Activated T-helper 17 cell treated with anti-CD3 and anti-CD28 coated beads, Interleukin-2, amount 50 U/mL, for 72 hours (primary cell): Measurements from ENCODE around the gene ADARB1. TPM values are rescaled to one million over a fixed set of nuclear protein-coding genes. Genes with fewer than 3 reads are reported as not detected.

Experiments used
- ATAC-seq: fragments of 150-1000 bp; cut with Tn5 transposase; replicated peaks from 2 replicates; pipeline ENCODE4 v1.10.0; 2021; ENCODE audit warnings: mild to moderate bottlenecking, moderate library complexity
- H3K27ac Mint-ChIP-seq: one replicate; pipeline ENCODE4 v1.8.0; 2022; ENCODE audit warnings: mixed read lengths
- H3K27me3 Mint-ChIP-seq: one replicate; pipeline ENCODE4 v1.8.0; 2022; ENCODE audit warnings: mixed read lengths
- H3K36me3 Mint-ChIP-seq: one replicate; pipeline ENCODE4 v1.8.0; 2022; ENCODE audit warnings: low read depth, mild to moderate bottlenecking, mixed read lengths
- H3K4me1 Mint-ChIP-seq: one replicate; pipeline ENCODE4 v1.8.0; 2022; ENCODE audit warnings: mixed read lengths
- H3K4me3 Mint-ChIP-seq: one replicate; pipeline ENCODE4 v1.8.0; 2022; ENCODE audit warnings: mild to moderate bottlenecking, mixed read lengths
- H3K9me3 Mint-ChIP-seq: one replicate; pipeline ENCODE4 v1.8.0; 2022; ENCODE audit warnings: mixed read lengths
- total RNA-seq, 2 donors: library from RNA; stranded (reverse); gene quantifications; one replicate each; pipeline ENCODE4 v1.2.3, GENCODE V29; 2022

The ADARB1 gene
- total RNA-seq, 2 donors from 2014 or later, result 22.7 to 32.0 TPM

DNA sequence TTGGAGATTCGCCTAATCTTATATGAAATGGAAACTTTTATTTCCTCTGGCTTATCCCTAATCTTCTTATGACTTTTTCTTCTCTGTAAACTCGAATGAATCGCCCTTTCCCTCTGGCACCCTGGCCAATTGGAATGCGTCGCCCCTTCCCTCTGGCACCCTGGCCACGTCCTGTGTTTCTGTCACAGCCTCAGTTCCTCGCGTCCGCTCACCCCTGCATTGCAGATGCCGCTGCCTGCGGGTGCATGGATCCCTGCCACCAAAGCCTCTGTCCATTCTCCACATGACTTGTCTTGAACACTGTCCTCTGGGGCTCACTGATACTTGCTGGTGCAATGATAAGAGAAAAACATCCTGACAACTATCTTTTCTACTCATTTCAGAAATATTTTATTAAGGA, 104.6 kb downstream of the ADARB1 start:
- Mint-ChIP-seq H3K36me3 (peaks cover 54% of the 10 kb centered on the region), H3K27ac (no peak overlapping the region), H3K9me3 (no peaks in the 10 kb centered on the region), H3K4me3 (no peak overlapping the region), H3K27me3 (no peaks in the 10 kb centered on the region), H3K4me1 (no peaks in the 10 kb centered on the region)
- ATAC-seq, result no peak

DNA sequence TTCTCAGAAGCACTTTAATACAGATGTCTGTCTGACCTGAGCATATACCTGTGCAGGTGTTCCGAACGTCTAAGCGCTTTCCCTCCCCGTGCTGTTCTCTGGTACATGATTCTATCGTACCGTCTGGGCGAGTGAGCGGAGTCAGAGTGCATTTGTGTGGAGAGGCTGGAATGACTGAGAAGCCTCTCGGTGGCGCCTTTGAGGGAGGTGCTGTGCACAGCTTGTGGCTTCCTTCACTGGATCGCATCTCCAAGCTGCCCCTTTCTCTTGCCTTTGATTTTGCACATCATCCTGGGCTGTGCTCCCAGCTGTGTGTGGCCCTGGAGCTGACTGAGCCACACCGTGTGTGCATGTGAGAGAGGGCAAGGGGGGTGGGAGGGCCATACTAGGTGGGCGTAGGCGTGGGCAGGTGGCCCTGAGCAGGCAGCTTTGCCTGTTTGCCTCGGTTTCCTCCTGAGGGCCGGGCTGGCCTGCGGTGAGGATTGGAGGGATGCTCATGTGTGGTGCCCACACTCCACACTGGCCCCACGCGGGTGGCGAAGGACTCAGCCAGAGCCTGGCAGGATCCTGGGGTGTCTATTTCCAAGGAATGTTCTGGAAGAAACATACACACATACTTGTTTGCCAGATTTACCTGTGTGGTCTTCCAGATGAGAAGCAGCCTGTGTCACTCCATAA, 105.3 kb downstream of the ADARB1 start:
- no peak overlapping the region for H3K4me3 Mint-ChIP-seq
- H3K9me3 Mint-ChIP-seq, result no peaks in the 10 kb centered on the region
- H3K36me3 Mint-ChIP-seq, result peaks cover 57% of the 10 kb centered on the region
- no peaks in the 10 kb centered on the region for H3K27me3 Mint-ChIP-seq
- ATAC-seq, result no peak
- no peak overlapping the region for H3K27ac Mint-ChIP-seq
- H3K4me1 Mint-ChIP-seq, result no peaks in the 10 kb centered on the region

DNA sequence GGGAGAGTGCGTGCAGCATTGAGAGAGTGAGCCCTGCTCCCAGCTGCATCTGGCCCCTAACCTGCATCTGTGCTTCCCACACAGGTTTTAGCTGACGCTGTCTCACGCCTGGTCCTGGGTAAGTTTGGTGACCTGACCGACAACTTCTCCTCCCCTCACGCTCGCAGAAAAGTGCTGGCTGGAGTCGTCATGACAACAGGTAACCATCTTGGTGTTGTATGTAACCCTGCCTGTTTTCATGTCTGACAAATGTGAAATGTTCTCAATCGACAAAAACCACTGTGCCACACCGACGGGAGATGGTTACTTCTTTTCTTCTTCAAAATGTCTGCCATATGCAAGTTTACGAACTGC, 105.8 kb downstream of the ADARB1 start:
- ATAC-seq, result no peak
- Mint-ChIP-seq H3K4me3 (no peak overlapping the region), H3K4me1 (no peaks in the 10 kb centered on the region), H3K9me3 (no peaks in the 10 kb centered on the region), H3K36me3 (peaks cover 62% of the 10 kb centered on the region), H3K27me3 (no peaks in the 10 kb centered on the region), H3K27ac (no peak overlapping the region)

DNA sequence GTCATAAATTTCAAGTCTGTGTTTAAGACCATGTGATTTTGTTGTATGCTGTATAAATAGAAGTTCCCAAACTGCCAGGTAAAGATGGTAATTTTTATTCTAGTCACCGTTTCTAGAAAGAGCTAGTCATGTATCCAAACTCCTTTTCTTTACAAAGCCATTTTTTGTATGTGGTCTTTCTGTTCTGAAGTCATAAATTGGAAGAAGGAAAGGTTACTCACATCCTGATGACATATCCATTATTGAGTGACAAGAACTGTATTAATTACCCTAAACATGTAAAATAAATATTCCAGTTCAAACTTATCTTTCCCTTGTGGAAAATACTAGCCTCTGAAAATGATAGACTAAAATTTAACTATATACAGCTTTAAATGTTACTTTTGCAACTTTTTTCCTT, 108.6 kb downstream of the ADARB1 start:
- no peak for ATAC-seq
- no peaks in the 10 kb centered on the region for H3K27me3 Mint-ChIP-seq
- H3K4me1 Mint-ChIP-seq, result no peaks in the 10 kb centered on the region
- no peak overlapping the region for H3K4me3 Mint-ChIP-seq
- H3K27ac Mint-ChIP-seq, result no peak overlapping the region
- H3K36me3 Mint-ChIP-seq, result peaks cover 71% of the 10 kb centered on the region
- H3K9me3 Mint-ChIP-seq, result peaks cover 9% of the 10 kb centered on the region

DNA sequence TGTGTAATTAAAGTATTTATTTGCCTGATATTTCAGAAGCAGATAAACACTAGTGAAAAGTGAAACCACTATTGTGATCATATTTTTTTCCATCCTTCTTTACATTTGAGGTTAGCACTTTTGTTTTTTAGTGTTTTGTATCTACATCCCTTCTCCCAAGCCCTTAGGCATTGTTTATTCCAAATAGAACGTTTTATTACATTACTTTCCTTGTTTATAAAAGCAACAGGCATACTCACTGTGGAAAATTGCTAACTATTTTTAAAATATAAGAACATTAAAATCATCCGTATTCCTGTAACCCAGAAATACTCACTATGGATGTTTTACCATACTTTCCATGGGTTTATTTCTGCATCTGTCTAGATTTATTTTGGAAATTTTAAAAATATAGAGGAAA, 109.5 kb downstream of the ADARB1 start:
- Mint-ChIP-seq H3K4me3 (no peak overlapping the region), H3K36me3 (peaks cover 78% of the 10 kb centered on the region)
- ATAC-seq, result no peak

DNA sequence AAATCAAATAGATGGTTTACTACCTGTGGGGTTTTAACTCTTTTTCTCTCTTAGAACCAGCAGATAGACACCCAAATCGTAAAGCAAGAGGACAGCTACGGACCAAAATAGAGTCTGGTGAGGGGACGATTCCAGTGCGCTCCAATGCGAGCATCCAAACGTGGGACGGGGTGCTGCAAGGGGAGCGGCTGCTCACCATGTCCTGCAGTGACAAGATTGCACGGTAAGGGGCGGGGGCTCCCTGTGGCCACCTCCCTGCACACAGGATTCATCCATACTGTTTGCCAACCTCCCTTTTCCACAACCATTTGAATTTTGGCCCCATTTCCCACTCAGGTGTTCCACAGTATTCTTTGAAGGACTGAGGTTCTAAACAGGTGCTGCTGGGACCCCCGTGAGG, 110.5 kb downstream of the ADARB1 start:
- peaks cover 82% of the 10 kb centered on the region for H3K36me3 Mint-ChIP-seq
- H3K9me3 Mint-ChIP-seq, result peaks cover 15% of the 10 kb centered on the region
- ATAC-seq, result no peak
- no peak overlapping the region for H3K4me3 Mint-ChIP-seq
- no peaks in the 10 kb centered on the region for H3K27me3 Mint-ChIP-seq
- H3K27ac Mint-ChIP-seq, result no peak overlapping the region
- H3K4me1 Mint-ChIP-seq, result no peaks in the 10 kb centered on the region

More for the DNA sequence above, 109.5 kb downstream of the ADARB1 start:
- Mint-ChIP-seq H3K9me3 (peaks cover 13% of the 10 kb centered on the region), H3K4me1 (no peaks in the 10 kb centered on the region), H3K27me3 (no peaks in the 10 kb centered on the region), H3K27ac (no peak overlapping the region)

DNA sequence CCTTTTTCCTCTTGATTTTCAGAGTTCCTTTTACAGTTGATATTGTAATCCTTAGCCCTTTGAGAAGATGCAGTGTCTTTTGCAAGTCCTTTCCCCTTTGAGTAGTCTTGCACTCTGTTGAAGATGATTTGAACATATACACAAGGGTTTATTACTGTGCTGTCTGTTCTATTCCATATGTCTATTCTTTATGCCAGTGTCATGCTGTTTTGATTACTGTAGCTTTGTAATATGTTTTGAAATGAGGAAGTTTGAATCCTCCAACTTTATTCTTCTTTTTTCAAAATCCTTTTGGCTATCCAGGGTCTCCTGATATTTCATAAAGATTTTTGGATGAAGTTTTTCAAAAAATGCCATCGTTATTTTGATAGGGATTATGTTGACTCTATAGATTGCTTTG, 112.3 kb downstream of the ADARB1 start:
- Mint-ChIP-seq H3K4me3 (no peak overlapping the region), H3K9me3 (peaks cover 18% of the 10 kb centered on the region), H3K36me3 (peaks cover 90% of the 10 kb centered on the region), H3K27me3 (no peaks in the 10 kb centered on the region), H3K4me1 (no peaks in the 10 kb centered on the region), H3K27ac (no peak overlapping the region)
- no peak for ATAC-seq

DNA sequence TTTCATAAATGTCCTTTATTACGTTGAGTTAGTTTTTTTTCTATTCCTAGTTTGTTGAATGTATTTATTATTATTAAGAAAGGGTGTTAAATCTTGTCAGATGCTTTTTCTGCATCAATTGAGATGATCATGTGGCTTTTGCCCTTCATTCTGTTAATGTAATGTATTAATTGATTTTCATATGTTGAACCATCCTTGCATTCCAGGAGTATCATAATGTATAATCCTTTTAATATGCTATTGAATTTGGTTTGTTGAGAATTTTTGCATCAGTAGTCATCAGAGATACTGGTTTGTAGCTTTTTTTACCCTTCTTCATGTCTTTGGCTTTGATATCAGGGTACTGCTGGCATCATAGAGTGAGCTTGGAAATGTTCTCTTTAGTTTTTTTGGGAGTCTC, 113.3 kb downstream of the ADARB1 start:
- H3K36me3 Mint-ChIP-seq, result peaks cover 92% of the 10 kb centered on the region
- H3K9me3 Mint-ChIP-seq, result peaks cover 18% of the 10 kb centered on the region
- ATAC-seq, result no peak

DNA sequence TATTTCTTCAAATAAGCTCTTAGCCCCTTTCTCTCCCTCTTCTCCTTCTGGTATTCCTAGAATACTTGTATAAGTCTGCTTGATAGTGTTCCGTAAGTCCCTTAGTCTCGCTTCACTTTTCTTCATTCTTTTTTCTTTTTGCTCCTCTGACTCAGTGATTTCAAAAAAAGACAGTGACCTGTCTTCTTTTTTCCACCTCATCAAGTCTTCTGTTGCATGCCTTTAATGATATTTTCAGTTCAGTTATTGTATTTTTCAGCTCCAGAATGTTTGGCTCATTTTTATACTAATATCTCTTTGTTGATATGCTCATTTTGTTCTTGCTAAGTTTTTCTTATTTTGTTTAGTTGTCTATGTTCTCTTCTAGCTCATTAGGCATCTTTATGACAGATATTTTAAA, 115.6 kb downstream of the ADARB1 start:
- Mint-ChIP-seq H3K4me3 (no peak overlapping the region), H3K27ac (no peak overlapping the region), H3K4me1 (no peaks in the 10 kb centered on the region), H3K9me3 (peaks cover 18% of the 10 kb centered on the region), H3K27me3 (no peaks in the 10 kb centered on the region), H3K36me3 (peaks cover 94% of the 10 kb centered on the region)
- ATAC-seq, result no peak

More for the DNA sequence above, 113.3 kb downstream of the ADARB1 start:
- H3K27me3 Mint-ChIP-seq, result no peaks in the 10 kb centered on the region
- no peak overlapping the region for H3K27ac Mint-ChIP-seq
- H3K4me1 Mint-ChIP-seq, result no peaks in the 10 kb centered on the region
- H3K4me3 Mint-ChIP-seq, result no peak overlapping the region

DNA sequence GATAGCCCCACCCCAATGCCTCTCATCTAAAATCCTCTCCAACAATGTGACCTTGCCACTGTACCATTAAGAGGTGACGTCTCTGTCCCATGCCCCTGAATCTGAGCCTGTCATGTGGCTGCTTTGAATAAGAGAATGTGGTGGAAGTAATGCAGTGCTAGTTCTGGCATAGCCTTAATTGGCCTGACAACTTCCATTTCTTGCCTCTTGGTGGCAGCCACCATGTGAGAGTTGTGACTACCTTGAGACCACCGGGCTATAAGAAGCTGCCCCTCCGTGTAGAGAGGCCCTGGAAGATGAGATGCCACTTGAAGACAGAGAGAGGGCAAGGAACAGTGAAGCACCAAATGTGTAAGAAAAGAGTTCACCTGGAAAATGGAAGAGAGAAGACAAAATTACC, 118.0 kb downstream of the ADARB1 start:
- Mint-ChIP-seq H3K4me3 (no peak overlapping the region), H3K4me1 (no peaks in the 10 kb centered on the region), H3K9me3 (peaks cover 10% of the 10 kb centered on the region), H3K27me3 (no peaks in the 10 kb centered on the region), H3K36me3 (peaks cover 85% of the 10 kb centered on the region), H3K27ac (no peak overlapping the region)
- no peak for ATAC-seq

DNA sequence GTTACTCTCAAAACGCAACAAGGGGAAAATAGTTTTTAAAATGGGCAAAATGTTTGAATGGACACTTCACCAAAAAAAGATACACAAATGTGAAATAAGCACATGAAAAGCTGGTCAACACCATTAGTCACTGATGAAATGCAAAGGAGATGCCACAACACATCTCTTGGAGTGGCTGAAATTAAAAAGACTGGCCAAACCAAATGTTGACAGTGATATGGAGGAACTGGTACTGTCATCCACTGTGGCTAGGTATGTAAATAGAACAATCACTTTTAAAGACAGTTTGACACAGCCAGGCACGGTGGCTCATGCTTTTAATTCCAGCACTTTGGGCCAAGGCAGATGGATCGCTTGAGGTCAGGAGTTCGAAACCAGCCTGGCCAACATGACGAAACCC, 122.2 kb downstream of the ADARB1 start:
- H3K36me3 Mint-ChIP-seq, result peaks cover 48% of the 10 kb centered on the region
- no peak overlapping the region for H3K4me3 Mint-ChIP-seq
- no peaks in the 10 kb centered on the region for H3K27me3 Mint-ChIP-seq
- no peak for ATAC-seq
- H3K27ac Mint-ChIP-seq, result no peak overlapping the region
- H3K9me3 Mint-ChIP-seq, result no peaks in the 10 kb centered on the region
- peaks cover 10% of the 10 kb centered on the region for H3K4me1 Mint-ChIP-seq

DNA sequence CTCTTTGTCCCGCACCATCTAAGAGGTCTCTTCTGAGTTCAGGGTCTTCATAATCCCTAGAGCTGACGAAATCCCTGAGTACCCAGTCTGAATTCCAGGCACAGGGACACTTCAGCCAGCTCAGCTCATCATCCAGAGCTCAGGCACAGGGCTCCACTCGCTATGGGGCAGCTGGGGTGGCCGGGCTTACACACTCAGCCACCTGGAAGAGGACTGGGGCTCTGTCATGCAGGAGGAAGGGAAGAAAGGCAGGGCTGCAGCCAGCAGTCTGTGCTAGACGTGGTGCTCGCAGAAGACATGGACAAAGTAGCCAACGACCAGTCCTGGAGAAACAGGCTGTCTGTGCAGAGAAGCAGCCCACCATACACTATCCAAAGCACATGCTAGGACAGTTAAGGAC, 124.8 kb downstream of the ADARB1 start:
- H3K27ac Mint-ChIP-seq, result no peak overlapping the region
- peaks cover 10% of the 10 kb centered on the region for H3K4me1 Mint-ChIP-seq
- no peak overlapping the region for H3K4me3 Mint-ChIP-seq
- no peaks in the 10 kb centered on the region for H3K27me3 Mint-ChIP-seq
- no peaks in the 10 kb centered on the region for H3K9me3 Mint-ChIP-seq
- H3K36me3 Mint-ChIP-seq, result peaks cover 34% of the 10 kb centered on the region
- ATAC-seq, result no peak

DNA sequence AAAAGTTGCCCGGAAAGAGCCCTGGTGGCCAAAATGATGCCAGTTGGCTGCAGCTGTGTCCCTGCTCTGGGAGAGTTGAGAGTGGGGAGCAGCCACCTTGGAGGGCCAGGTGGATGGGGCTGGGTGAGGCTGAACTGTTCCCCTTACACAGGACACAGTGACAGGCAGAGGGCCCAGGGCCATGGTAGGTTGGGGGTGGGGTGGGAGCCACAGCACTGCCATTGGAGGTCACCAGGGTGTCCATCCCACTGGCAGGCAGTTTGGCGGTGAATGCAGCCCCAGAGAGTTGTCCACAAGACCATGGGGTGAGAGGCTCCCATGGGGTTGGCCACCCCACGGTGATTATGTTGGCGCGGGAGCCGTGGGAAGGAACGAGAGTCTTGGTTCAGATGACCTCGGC, 125.7 kb downstream of the ADARB1 start:
- Mint-ChIP-seq H3K4me3 (no peak overlapping the region), H3K9me3 (no peaks in the 10 kb centered on the region), H3K27ac (no peak overlapping the region), H3K4me1 (peaks cover 10% of the 10 kb centered on the region), H3K27me3 (no peaks in the 10 kb centered on the region), H3K36me3 (peaks cover 34% of the 10 kb centered on the region)
- no peak for ATAC-seq

DNA sequence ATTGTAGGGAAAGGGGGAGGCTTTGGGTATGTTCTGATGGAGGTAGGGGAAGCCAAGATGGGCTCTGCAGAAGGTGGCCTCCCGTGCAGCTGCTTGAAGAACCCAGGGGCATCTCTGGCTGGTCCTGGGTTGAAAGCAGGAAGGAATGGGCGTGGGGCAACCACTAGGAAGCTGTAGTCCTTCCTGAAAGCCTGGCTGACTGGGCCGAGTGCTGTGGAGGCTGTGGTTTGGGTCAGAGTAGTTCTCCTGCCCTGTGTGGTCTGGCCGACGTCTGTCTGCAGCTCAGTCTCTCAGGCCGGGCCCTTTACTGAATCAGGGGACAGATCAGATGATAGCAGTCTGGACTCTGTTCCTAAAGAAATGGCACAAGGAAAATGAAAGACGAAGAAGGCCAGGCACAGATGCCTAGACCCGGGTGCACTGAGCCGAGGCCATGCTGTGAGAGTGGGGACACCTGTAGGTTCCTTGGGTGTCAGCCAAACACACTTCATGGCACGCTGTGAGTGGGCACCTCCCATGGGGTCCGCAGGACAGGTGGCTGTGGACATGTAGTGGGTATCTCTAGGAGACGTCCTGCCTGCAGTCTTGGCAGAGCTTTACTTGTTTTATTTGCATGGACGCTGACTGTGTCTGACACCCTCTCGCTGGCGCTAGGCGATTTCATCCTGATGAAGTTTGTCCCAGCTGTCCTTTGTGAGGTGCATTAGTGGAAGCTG, 126.4 kb downstream of the ADARB1 start:
- Mint-ChIP-seq H3K27ac (no peak overlapping the region), H3K9me3 (no peaks in the 10 kb centered on the region), H3K4me1 (peaks cover 10% of the 10 kb centered on the region), H3K4me3 (no peak overlapping the region), H3K27me3 (no peaks in the 10 kb centered on the region), H3K36me3 (peaks cover 27% of the 10 kb centered on the region)
- ATAC-seq, result no peak

DNA sequence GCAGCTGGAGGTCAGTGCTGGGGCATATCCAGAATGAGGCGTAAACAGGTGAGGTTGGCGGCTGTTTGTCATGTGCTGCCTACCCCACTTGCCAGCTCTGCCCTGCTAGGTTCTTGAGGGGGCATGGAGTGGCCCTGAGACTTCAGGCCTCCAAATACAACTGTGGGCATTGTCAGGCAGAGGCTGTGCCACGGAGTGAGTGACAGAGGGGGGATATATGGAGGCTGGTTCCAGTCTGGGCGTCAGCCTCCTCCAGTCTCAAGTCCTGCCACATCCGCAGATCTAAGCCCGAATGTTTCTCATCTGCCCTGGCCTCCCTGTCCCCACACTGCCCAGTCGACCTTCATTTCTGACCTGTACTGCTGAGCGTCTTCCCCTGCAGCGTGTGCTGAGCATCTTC, 128.0 kb downstream of the ADARB1 start:
- no peaks in the 10 kb centered on the region for H3K9me3 Mint-ChIP-seq
- ATAC-seq, result no peak
- H3K4me3 Mint-ChIP-seq, result no peak overlapping the region
- H3K27ac Mint-ChIP-seq, result no peak overlapping the region
- H3K27me3 Mint-ChIP-seq, result no peaks in the 10 kb centered on the region
- peaks cover 32% of the 10 kb centered on the region for H3K36me3 Mint-ChIP-seq
- peaks cover 11% of the 10 kb centered on the region for H3K4me1 Mint-ChIP-seq
